HFFc6 (cell line): ENCODE results near the gene TIAM2. TPM values are rescaled to one million over a fixed set of nuclear protein-coding genes. Genes with fewer than 3 reads are reported as not detected.
A peak's percentile ranks its signal among the peaks of the same experiment; 100 is the strongest.

Experiments
- DNase-seq: peaks from one replicate; pipeline ENCODE4 v3.0.0-alpha.2; 2018
- H3K27ac Mint-ChIP-seq: 2 replicates; pipeline ENCODE4 v1.8.0; 2020; ENCODE audit warnings: mild to moderate bottlenecking, mixed read lengths
- H3K27me3 Mint-ChIP-seq: 2 replicates; pipeline ENCODE4 v1.8.0; 2021; ENCODE audit warnings: mild to moderate bottlenecking, moderate library complexity, mixed read lengths; ENCODE audit not compliant: insufficient read depth
- H3K36me3 Mint-ChIP-seq: 2 replicates; pipeline ENCODE4 v1.8.0; 2021; ENCODE audit warnings: low read depth, mixed read lengths
- H3K4me1 Mint-ChIP-seq: 2 replicates; pipeline ENCODE4 v1.8.0; 2020; ENCODE audit warnings: low read depth, mixed read lengths
- H3K4me3 Mint-ChIP-seq: 2 replicates; pipeline ENCODE4 v1.8.0; 2020; ENCODE audit warnings: mild to moderate bottlenecking, moderate library complexity, mixed read lengths
- H3K9me3 Mint-ChIP-seq: 2 replicates; pipeline ENCODE4 v1.8.0; 2020; ENCODE audit warnings: mild to moderate bottlenecking, mixed read lengths
- total RNA-seq, 6 experiments: library from RNA; stranded (reverse); fragmentation: NEBNext Ultra II Directional; extraction: Animal tissue kit (Norgen Biotek cat#: 25700); gene quantifications; 2 replicates in 1 of 6; 3 replicates in 5 of 6; pipeline ENCODE4 v1.2.3, GENCODE V29; 2021
- TF ChIP-seq, protein P1 (sequence below): fragments of 200-600 bp; sonication (generic); IDR thresholded peaks from 2 replicates; pipeline ENCODE4 v1.5.0; 2021; ENCODE audit warnings: antibody characterized with exemption, mild to moderate bottlenecking

The TIAM2 gene
- total RNA-seq, 6 experiments from 2014 or later: 7.2 to 11.2 (median 9.4) TPM

DNA sequence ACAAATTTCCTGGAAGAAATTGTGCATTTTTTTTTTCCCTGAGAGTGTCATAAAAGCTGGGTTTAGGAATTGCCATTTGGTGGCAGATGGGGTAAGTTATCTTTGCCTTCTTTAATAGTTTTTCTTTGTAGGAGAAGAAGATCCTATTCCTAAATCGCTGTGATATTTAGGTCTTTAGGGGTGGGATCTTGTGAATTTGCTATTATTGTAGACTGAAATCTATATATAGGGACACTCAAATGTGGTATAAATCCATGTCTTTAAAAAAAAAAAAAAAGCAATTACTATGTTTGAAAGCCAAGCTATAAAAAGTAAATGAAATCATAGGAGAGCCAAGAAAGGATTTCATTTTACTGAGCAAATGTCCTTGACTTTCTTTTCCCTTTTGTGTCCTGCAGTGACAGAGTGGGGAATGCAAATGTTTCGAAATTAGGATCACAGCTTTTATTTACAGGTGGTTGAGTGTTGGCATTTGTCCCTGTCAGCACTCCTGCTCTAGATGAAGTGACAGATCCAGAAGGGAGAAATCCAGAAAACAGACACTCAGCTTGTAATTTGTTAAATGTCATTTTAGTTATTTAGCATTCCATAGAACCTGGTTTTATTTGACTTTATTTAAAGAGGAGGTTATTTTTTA, 29.4 kb downstream of the TIAM2 start:
- DNase-seq: no peak
- H3K36me3 Mint-ChIP-seq: no peaks in the 10 kb centered on the region
- H3K4me1 Mint-ChIP-seq: peaks cover 17% of the 10 kb centered on the region
- H3K27me3 Mint-ChIP-seq: peaks cover 1% of the 10 kb centered on the region; the same call in 1 of the 2 replicates
- H3K4me3 Mint-ChIP-seq: no peak overlapping the region
- no peak overlapping the region for H3K27ac Mint-ChIP-seq
- TF ChIP-seq, protein P1, sequence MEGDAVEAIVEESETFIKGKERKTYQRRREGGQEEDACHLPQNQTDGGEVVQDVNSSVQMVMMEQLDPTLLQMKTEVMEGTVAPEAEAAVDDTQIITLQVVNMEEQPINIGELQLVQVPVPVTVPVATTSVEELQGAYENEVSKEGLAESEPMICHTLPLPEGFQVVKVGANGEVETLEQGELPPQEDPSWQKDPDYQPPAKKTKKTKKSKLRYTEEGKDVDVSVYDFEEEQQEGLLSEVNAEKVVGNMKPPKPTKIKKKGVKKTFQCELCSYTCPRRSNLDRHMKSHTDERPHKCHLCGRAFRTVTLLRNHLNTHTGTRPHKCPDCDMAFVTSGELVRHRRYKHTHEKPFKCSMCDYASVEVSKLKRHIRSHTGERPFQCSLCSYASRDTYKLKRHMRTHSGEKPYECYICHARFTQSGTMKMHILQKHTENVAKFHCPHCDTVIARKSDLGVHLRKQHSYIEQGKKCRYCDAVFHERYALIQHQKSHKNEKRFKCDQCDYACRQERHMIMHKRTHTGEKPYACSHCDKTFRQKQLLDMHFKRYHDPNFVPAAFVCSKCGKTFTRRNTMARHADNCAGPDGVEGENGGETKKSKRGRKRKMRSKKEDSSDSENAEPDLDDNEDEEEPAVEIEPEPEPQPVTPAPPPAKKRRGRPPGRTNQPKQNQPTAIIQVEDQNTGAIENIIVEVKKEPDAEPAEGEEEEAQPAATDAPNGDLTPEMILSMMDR: no peak
- no peaks in the 10 kb centered on the region for H3K9me3 Mint-ChIP-seq

DNA sequence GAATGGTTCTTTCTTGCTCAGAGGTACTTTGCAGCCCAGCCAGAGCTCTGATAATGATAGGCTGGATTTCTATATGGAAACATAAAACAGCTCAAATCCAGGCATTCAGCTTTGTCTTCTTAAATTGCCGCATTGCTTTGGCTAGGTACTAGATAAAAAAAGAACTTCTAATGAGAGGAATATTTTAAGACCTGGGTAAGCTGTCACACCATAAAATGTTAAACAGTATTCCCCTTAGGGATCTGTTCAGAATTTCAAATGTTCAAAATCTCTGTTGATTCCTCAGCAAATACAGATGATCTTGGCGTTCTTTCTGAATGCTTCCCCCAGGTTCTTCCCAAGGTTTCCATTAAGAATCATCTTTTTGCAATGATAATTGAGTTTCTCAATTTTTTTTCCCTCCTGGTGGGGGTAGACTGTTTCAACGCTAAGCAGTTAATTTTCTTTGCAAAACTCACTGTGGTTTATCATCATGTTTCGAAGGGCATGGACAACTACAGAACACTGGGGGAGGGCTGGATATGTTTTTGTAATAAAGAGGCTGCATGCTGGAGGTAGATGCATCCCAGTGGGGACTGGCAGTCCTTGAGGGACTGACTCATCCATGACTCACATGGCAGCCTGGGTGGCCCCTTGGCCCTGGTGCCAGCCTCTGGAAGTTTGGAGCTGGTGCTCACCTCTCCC, 31.0 kb downstream of the TIAM2 start:
- no peaks in the 10 kb centered on the region for H3K36me3 Mint-ChIP-seq
- peak; percentile 87 for DNase-seq
- peak overlapping the region; percentile 61 for H3K4me3 Mint-ChIP-seq
- TF ChIP-seq, protein P1: no peak
- H3K27ac Mint-ChIP-seq: peak overlapping the region; percentile 60
- H3K27me3 Mint-ChIP-seq: peaks cover 1% of the 10 kb centered on the region; the same call in 1 of the 2 replicates
- H3K9me3 Mint-ChIP-seq: no peaks in the 10 kb centered on the region
- peaks cover 23% of the 10 kb centered on the region for H3K4me1 Mint-ChIP-seq

DNA sequence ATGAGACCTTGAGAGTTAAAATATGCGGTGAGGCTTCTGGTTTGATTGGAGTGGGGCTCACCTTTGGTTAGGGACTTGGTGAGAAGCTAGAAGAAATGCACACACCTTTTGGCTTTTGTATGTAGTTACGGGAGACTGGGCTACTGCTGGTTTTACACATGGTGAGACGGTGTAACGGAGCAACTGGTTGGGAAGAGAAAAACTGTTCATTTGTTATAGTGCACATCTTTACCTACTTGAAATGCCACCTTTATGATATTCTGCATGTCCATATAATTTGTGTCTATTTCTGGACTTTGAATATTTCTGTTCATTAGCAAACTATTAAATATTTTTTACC, 31.6 kb downstream of the TIAM2 start:
- Mint-ChIP-seq H3K27me3 (peaks cover 1% of the 10 kb centered on the region; the same call in 1 of the 2 replicates), H3K4me1 (peaks cover 24% of the 10 kb centered on the region), H3K27ac (peak overlapping the region; percentile 60), H3K4me3 (peak overlapping the region; percentile 61), H3K9me3 (no peaks in the 10 kb centered on the region), H3K36me3 (no peaks in the 10 kb centered on the region)
- no peak for DNase-seq
- TF ChIP-seq, protein P1: no peak

DNA sequence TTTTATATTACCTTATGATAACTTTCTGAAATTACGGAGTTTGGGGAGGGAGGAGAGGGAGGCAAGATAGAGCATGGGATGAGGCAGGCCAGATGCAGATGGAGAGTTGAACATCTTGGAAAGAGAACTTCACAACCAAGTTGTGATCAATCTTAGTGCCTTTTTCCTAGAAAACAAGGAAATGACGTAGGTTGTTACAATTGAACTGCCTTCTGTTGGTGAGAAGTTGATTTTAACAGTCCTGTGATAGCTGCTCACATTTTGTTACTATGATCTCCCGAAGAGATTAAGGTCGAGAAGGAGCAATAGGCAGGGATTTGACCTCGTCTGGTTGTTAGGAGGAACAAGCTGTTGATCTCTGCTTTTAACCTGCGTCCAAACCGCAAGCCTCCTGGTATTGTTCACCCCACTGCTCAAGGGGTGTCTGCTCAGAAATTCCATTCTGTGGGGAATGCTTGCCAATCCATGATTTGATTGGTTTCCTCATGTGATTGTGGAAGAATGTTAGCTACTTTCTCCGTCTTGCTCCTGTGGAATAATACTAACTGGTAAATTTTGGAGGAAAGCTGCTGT, 35.1 kb downstream of the TIAM2 start:
- Mint-ChIP-seq H3K4me1 (peaks cover 24% of the 10 kb centered on the region), H3K27me3 (no peaks in the 10 kb centered on the region; the same call in 1 of the 2 replicates), H3K4me3 (no peak overlapping the region), H3K9me3 (no peaks in the 10 kb centered on the region), H3K36me3 (no peaks in the 10 kb centered on the region; the same call in 1 of the 2 replicates), H3K27ac (no peak overlapping the region)
- TF ChIP-seq, protein P1: no peak
- DNase-seq: no peak

DNA sequence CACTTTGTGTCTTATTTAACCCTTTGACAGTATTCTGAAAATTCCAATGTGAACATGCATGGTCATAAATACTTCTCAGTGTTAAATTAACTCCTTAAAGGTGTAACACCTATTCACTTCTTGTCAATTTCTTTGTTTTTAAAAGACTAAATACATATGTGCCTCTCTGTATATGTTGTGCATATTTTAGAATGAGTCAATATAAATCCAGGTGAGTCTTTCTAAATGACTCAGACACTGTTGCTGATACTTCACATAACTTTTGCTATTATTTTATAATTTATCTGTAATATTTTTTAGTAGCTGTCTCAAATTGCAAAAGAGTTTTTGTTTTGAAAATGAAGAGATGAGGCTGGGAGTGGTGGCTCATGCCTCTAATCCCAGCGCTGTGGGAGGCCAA, 36.0 kb downstream of the TIAM2 start:
- Mint-ChIP-seq H3K27ac (no peak overlapping the region), H3K36me3 (no peaks in the 10 kb centered on the region; the same call in 1 of the 2 replicates), H3K27me3 (no peaks in the 10 kb centered on the region; the same call in 1 of the 2 replicates), H3K4me3 (no peak overlapping the region), H3K4me1 (peaks cover 16% of the 10 kb centered on the region), H3K9me3 (no peaks in the 10 kb centered on the region)
- TF ChIP-seq, protein P1: no peak
- DNase-seq: no peak
